ENCODE results near the gene CREB3.

DNA sequence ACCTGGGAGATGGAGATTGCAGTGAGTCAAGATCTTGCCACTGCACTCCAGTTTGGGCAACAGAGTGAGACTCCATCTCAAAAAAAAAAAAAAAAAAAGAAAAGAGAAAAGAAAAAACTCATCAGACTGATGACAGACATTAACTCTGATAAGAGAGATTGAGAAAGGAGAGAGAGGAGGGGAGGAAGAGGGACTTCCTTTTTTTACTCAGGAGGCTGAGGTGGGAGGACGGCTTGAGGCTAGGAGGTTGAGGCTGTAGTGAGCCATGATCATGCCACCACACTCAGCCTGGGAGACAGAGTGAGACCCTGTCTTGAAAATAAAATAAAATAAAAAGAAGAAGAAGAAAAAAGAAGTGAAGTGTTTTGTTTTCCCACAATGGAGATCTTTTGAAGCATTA is 31.3 kb downstream of the CREB3 start:
- TF ChIP-seq, protein P1, sequence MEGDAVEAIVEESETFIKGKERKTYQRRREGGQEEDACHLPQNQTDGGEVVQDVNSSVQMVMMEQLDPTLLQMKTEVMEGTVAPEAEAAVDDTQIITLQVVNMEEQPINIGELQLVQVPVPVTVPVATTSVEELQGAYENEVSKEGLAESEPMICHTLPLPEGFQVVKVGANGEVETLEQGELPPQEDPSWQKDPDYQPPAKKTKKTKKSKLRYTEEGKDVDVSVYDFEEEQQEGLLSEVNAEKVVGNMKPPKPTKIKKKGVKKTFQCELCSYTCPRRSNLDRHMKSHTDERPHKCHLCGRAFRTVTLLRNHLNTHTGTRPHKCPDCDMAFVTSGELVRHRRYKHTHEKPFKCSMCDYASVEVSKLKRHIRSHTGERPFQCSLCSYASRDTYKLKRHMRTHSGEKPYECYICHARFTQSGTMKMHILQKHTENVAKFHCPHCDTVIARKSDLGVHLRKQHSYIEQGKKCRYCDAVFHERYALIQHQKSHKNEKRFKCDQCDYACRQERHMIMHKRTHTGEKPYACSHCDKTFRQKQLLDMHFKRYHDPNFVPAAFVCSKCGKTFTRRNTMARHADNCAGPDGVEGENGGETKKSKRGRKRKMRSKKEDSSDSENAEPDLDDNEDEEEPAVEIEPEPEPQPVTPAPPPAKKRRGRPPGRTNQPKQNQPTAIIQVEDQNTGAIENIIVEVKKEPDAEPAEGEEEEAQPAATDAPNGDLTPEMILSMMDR (IDR thresholded peaks at IDR 0.05): no peak
- TF ChIP-seq POLR2A (IDR thresholded peaks at IDR 0.05): no peak
